CD4-positive, alpha-beta T cell treated with Interleukin-1 beta for 1 hour (primary cell): ENCODE data around the gene MEGF6.
"Not testable (repeated sequence)": the region's sequence is repeated elsewhere in the genome, so short reads cannot be mapped to it uniquely, and the experiment has no call there.

ENCODE experiments used
- DNase-seq, 2 donors: peaks; one replicate each; pipeline ENCODE4 v3.0.0-alpha.2; 2020 to 2022

Gene MEGF6

GRCh38 chr1:3590139-3590763 is 21.1 kb downstream of the MEGF6 start:
- DNase-seq = no peak

- DNase-seq = no peak
Measured at GRCh38 chr1:3588395-3588794, 22.9 kb downstream of the MEGF6 start.

- no peak for DNase-seq
Measured at GRCh38 chr1:3586986-3587759, 24.1 kb downstream of the MEGF6 start.

- DNase-seq = no peak
Measured at GRCh38 chr1:3585940-3586568, 25.3 kb downstream of the MEGF6 start.

GRCh38 chr1:3585353-3585868 is 25.9 kb downstream of the MEGF6 start:
- DNase-seq = not testable (repeated sequence)

GRCh38 chr1:3584915-3585314 is 26.4 kb downstream of the MEGF6 start:
- no peak for DNase-seq

GRCh38 chr1:3583751-3584150 is 27.6 kb downstream of the MEGF6 start:
- not testable (repeated sequence) for DNase-seq

- DNase-seq = no peak
Measured at GRCh38 chr1:3581296-3582036, 29.8 kb downstream of the MEGF6 start.

GRCh38 chr1:3580231-3580630 is 31.1 kb downstream of the MEGF6 start:
- DNase-seq = no peak

- no peak for DNase-seq
Measured at GRCh38 chr1:3579626-3580025, 31.7 kb downstream of the MEGF6 start.

GRCh38 chr1:3578906-3579305 is 32.4 kb downstream of the MEGF6 start:
- no peak for DNase-seq

- no peak for DNase-seq
Measured at GRCh38 chr1:3578433-3578805, 32.9 kb downstream of the MEGF6 start.

- no peak for DNase-seq
Measured at GRCh38 chr1:3577711-3578432, 33.4 kb downstream of the MEGF6 start.

- DNase-seq = no peak
Measured at GRCh38 chr1:3577300-3577699, 34.0 kb downstream of the MEGF6 start.

GRCh38 chr1:3575993-3576392 is 35.3 kb downstream of the MEGF6 start:
- DNase-seq = no peak

- DNase-seq = not testable (repeated sequence)
Measured at GRCh38 chr1:3575515-3575914, 35.8 kb downstream of the MEGF6 start.

- no peak for DNase-seq
Measured at GRCh38 chr1:3573500-3573899, 37.8 kb downstream of the MEGF6 start.

GRCh38 chr1:3572638-3573037 is 38.7 kb downstream of the MEGF6 start:
- not testable (repeated sequence) for DNase-seq

- no peak for DNase-seq
Measured at GRCh38 chr1:3571263-3571662, 40.0 kb downstream of the MEGF6 start.

- DNase-seq = no peak
Measured at GRCh38 chr1:3570066-3570986, 41.0 kb downstream of the MEGF6 start.

- no peak for DNase-seq
Measured at GRCh38 chr1:3569436-3569835, 41.9 kb downstream of the MEGF6 start.
